ENCODE measurements around the gene GAP43. TPM values are rescaled to one million over a fixed set of nuclear protein-coding genes. Genes with fewer than 3 reads are reported as not detected.

GAP43 gene, protein sequence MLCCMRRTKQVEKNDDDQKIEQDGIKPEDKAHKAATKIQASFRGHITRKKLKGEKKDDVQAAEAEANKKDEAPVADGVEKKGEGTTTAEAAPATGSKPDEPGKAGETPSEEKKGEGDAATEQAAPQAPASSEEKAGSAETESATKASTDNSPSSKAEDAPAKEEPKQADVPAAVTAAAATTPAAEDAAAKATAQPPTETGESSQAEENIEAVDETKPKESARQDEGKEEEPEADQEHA
- total RNA-seq = under 1 TPM in 1 of 4 donors, not detected in 3; 0.51 TPM

DNA sequence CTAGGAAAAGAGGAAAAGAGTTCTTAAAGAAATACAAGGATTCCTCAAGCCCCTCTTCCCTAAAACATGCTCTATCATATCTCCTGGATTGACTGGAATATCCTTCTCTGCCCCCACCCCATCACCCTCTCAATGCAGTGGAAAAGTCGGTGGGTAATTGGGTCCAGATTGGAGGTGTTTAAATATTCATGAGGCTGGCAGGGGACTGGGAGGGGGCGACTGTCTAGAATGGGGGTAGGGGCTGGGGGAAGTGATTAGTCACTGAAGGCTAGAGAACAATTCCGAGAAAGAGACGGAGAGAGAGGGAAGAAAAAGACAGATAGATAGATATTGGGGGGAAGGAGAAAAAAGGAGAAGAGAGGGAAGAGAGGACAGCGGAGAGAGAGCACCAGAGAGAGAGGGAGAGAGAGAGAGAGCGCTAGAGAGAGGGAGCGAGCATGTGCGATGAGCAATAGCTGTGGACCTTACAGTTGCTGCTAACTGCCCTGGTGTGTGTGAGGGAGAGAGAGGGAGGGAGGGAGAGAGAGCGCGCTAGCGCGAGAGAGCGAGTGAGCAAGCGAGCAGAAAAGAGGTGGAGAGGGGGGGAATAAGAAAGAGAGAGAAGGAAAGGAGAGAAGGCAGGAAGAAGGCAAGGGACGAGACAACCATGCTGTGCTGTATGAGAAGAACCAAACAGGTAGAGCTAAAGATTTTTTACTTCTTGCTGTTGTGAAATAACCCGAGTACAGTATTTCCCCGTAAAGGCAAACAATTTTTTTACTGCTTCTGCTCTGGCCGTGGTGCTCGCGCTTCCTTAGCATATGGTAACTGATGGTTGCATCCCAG lies at the start of gene GAP43:
TSS of gene GAP43 (plus strand) at position 467 of the 825 bp plus-strand sequence. CDS start at position 647, 180 bp downstream.
- TF ChIP-seq, protein P1, sequence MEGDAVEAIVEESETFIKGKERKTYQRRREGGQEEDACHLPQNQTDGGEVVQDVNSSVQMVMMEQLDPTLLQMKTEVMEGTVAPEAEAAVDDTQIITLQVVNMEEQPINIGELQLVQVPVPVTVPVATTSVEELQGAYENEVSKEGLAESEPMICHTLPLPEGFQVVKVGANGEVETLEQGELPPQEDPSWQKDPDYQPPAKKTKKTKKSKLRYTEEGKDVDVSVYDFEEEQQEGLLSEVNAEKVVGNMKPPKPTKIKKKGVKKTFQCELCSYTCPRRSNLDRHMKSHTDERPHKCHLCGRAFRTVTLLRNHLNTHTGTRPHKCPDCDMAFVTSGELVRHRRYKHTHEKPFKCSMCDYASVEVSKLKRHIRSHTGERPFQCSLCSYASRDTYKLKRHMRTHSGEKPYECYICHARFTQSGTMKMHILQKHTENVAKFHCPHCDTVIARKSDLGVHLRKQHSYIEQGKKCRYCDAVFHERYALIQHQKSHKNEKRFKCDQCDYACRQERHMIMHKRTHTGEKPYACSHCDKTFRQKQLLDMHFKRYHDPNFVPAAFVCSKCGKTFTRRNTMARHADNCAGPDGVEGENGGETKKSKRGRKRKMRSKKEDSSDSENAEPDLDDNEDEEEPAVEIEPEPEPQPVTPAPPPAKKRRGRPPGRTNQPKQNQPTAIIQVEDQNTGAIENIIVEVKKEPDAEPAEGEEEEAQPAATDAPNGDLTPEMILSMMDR (IDR thresholded peaks at IDR 0.05; ENCODE audit: low read depth) = no peak

DNA sequence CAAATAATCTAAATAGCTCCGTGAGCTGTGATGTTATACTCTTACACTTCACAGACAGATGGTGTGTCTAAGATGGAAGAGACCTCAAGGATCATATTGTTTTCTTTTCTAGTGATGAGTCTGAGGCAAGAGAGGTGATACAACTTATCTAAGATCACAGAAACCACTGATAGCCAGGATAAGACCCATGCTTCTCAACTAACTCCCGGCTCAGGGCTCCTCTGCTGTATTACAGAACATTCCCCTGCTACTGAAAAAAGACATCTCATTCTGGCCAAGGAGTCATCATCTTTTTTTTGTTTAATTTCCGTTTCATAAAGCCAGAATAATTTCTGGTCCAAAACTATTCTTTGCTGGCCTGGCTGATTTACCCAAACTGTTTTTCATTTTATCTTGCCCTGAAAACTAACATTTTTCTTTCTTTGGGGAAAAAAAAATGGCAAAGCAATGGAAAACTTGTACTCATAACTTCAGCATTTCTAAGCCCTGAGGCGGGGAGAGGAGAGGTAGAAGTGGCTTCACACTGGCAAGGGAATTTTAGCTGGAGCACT lies 46.9 kb upstream of the GAP43 start:
- TF ChIP-seq, protein P1 (IDR thresholded peaks at IDR 0.05; ENCODE audit: low read depth) = no peak

DNA sequence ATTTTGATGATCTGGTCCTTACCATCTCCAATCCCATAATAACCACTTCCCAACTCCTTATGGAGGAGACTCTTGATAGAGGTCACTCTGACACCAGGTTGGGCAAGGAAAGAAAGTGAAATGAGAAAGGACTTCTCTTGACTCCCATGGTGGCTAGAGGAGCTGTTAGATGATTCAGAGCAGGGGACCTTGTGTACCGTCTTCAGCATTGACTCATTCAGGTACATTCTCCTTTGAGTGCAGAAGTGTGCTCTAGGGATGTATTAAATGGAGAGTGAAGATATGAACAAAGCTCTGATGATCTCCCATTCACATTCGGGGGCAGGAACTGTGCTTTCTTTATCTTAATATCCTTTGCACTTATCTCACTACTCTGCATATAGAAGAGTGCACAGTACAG lies 46.3 kb upstream of the GAP43 start:
- TF ChIP-seq, protein P1 (IDR thresholded peaks at IDR 0.05; ENCODE audit: low read depth) = no peak

DNA sequence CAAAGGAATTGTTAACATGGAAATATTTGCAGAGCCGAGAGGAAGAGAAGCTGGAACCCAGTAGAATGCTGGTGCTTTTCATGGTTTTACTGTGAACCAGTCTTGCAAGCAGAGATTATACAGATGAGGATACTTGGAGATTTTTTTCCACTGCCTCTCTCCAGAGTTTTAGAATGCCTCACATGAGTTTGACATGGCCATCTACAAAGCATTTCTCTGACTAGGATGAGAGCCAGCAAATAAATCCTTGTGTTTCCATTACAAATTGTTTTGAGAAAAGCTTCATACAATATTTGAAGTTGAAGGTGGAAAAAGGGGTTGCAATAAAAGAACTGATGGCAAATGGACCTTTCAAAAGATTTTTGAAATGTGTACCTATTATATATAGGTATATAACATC lies 45.0 kb upstream of the GAP43 start:
- TF ChIP-seq, protein P1 (IDR thresholded peaks at IDR 0.05; ENCODE audit: low read depth) = no peak

DNA sequence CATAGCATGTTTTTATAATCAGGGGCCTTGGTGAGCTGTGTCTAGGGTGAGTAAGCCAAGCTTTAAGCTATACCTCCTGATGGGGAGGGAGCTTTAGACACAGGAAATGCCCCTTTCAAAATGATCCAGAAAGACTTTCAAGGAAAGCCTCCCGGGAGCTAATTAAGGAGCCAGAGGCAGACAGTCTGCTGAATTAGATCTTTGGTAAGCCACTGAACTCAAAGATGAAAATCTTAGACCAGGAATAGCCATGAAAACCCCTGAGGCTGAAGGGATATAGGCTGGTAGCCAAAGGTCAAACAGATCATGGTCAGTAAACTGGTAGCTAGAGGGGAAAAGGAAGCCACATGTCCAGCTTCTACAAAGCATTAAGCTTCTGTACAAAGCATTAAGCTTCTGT lies 42.7 kb upstream of the GAP43 start:
- TF ChIP-seq, protein P1 (IDR thresholded peaks at IDR 0.05; ENCODE audit: low read depth) = no peak

DNA sequence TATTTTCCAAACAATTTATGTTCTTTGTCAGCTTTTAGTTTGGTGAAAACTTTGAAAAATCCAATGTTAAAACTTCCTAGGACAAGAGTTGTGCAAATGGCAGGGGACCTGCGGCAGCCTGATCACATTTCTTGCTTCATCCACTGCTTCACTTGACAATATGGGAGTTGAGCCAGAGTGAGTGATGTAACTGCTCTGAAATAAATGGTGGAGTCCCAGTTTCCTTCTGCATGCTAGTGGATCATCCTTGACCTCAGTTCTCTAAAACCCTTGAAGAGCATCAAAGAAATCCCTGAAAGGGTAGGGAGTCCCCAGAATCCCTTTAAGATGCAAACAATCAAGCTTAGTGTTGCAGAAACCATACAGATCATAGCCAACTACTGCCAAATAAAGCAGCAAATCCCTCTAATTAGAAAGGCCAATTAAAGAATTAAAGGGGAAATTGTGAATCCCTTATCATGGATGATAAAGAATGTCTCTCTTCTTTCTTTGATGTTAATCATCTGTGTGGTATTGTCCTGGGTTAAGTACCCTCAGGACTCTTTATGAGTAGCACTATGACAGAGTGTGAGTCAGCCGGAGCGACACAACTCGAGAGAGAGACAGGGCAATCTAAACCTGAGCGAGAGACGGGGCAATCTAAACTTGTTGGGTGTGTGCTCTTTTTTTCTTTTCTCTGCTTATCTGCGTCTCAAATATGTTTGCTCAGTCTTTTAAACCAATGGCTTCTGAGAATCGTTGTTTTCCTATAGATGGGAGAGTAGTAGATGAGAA lies 41.8 kb upstream of the GAP43 start:
- TF ChIP-seq, protein P1 (IDR thresholded peaks at IDR 0.05; ENCODE audit: low read depth) = no peak

Measured in subcutaneous adipose tissue (tissue), 4 donors.